GM08714 (cell line): ENCODE results near the gene PLXDC1.

Experiments used
- H3K4me3 ChIP-seq: fragments of 200-500 bp; sonication (Bioruptor generic); 2 replicates; pipeline ENCODE4 v1.5.1; 2014; ENCODE audit warnings: mild to moderate bottlenecking, low read length, inconsistent platforms
- ZNF274 ChIP-seq: IDR thresholded peaks from 2 replicates; pipeline ENCODE4 v1.6.1; 2012; ENCODE audit warnings: mild to moderate bottlenecking, low read depth, low read length

The PLXDC1 gene

GRCh38 chr17:39192901-39193300 is 41.5 kb upstream of the PLXDC1 start:
- no peak for TF ChIP-seq ZNF274
- no peak overlapping the region for H3K4me3 ChIP-seq

- TF ChIP-seq ZNF274, result no peak
- H3K4me3 ChIP-seq, result no peak overlapping the region
Observed at GRCh38 chr17:39191750-39192510, 40.5 kb upstream of the PLXDC1 start.

GRCh38 chr17:39187152-39187830 is 35.9 kb upstream of the PLXDC1 start:
- no peak for TF ChIP-seq ZNF274
- no peak overlapping the region for H3K4me3 ChIP-seq

GRCh38 chr17:39186481-39187002 is 35.1 kb upstream of the PLXDC1 start:
- no peak for TF ChIP-seq ZNF274
- H3K4me3 ChIP-seq, result no peak overlapping the region

- H3K4me3 ChIP-seq, result no peak overlapping the region
- no peak for TF ChIP-seq ZNF274
Observed at GRCh38 chr17:39183720-39184119, 32.3 kb upstream of the PLXDC1 start.

GRCh38 chr17:39183045-39183444 is 31.6 kb upstream of the PLXDC1 start:
- no peak overlapping the region for H3K4me3 ChIP-seq
- no peak for TF ChIP-seq ZNF274

GRCh38 chr17:39181303-39181702 is 29.9 kb upstream of the PLXDC1 start:
- TF ChIP-seq ZNF274, result no peak
- no peak overlapping the region for H3K4me3 ChIP-seq

GRCh38 chr17:39178536-39178935 is 27.1 kb upstream of the PLXDC1 start:
- TF ChIP-seq ZNF274, result no peak

GRCh38 chr17:39177256-39177655 is 25.8 kb upstream of the PLXDC1 start:
- TF ChIP-seq ZNF274, result no peak
- no peak overlapping the region for H3K4me3 ChIP-seq

More at GRCh38 chr17:39178536-39178935, 27.1 kb upstream of the PLXDC1 start:
- no peak overlapping the region for H3K4me3 ChIP-seq

GRCh38 chr17:39175695-39176093 is 24.3 kb upstream of the PLXDC1 start:
- no peak for TF ChIP-seq ZNF274
- H3K4me3 ChIP-seq, result no peak overlapping the region

- no peak overlapping the region for H3K4me3 ChIP-seq
- no peak for TF ChIP-seq ZNF274
Observed at GRCh38 chr17:39174920-39175694, 23.7 kb upstream of the PLXDC1 start.

- H3K4me3 ChIP-seq, result no peak overlapping the region
- TF ChIP-seq ZNF274, result no peak
Observed at GRCh38 chr17:39173526-39174274, 22.3 kb upstream of the PLXDC1 start.

GRCh38 chr17:39173080-39173479 is 21.6 kb upstream of the PLXDC1 start:
- no peak overlapping the region for H3K4me3 ChIP-seq
- no peak for TF ChIP-seq ZNF274

GRCh38 chr17:39171933-39172332 is 20.5 kb upstream of the PLXDC1 start:
- no peak for TF ChIP-seq ZNF274
- H3K4me3 ChIP-seq, result no peak overlapping the region
